ENCODE data around the gene HSPB7.

DNA sequence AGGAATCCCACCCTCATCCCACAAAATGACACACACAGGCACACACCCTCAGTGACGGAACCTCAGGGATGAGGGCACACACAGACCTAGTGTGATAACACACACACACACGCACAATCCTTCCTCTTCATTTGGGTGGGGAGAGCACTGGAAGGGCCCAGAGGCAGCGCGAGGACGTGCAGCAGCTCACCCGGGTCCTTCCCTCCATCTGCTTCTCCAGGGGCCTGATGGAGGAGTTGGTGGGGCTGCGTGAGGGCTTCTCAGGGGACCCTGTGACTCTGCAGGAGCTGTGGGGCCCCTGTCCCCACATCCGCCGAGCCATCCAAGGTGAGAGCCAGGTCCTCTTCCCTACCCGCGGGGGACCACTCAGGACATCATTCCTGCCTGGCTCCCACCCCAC lies 4.5 kb upstream of the HSPB7 start:
- TF ChIP-seq, protein P1, sequence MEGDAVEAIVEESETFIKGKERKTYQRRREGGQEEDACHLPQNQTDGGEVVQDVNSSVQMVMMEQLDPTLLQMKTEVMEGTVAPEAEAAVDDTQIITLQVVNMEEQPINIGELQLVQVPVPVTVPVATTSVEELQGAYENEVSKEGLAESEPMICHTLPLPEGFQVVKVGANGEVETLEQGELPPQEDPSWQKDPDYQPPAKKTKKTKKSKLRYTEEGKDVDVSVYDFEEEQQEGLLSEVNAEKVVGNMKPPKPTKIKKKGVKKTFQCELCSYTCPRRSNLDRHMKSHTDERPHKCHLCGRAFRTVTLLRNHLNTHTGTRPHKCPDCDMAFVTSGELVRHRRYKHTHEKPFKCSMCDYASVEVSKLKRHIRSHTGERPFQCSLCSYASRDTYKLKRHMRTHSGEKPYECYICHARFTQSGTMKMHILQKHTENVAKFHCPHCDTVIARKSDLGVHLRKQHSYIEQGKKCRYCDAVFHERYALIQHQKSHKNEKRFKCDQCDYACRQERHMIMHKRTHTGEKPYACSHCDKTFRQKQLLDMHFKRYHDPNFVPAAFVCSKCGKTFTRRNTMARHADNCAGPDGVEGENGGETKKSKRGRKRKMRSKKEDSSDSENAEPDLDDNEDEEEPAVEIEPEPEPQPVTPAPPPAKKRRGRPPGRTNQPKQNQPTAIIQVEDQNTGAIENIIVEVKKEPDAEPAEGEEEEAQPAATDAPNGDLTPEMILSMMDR (IDR thresholded peaks at IDR 0.05): no peak
- TF ChIP-seq CREB1 (CRISPR knock-in tag; IDR thresholded peaks at IDR 0.05): no peak
- TF ChIP-seq SP1 (CRISPR knock-in tag; conservative IDR thresholded peaks at IDR 0.05): no peak
- TF ChIP-seq, protein P2, sequence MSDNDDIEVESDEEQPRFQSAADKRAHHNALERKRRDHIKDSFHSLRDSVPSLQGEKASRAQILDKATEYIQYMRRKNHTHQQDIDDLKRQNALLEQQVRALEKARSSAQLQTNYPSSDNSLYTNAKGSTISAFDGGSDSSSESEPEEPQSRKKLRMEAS (CRISPR knock-in tag; IDR thresholded peaks at IDR 0.05): no peak
- TF ChIP-seq TEAD4 (CRISPR knock-in tag; IDR thresholded peaks at IDR 0.05): no peak
- TF ChIP-seq, protein P3, sequence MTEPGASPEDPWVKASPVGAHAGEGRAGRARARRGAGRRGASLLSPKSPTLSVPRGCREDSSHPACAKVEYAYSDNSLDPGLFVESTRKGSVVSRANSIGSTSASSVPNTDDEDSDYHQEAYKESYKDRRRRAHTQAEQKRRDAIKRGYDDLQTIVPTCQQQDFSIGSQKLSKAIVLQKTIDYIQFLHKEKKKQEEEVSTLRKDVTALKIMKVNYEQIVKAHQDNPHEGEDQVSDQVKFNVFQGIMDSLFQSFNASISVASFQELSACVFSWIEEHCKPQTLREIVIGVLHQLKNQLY (CRISPR knock-in tag; IDR thresholded peaks at IDR 0.05): no peak
- TF ChIP-seq, protein P4, sequence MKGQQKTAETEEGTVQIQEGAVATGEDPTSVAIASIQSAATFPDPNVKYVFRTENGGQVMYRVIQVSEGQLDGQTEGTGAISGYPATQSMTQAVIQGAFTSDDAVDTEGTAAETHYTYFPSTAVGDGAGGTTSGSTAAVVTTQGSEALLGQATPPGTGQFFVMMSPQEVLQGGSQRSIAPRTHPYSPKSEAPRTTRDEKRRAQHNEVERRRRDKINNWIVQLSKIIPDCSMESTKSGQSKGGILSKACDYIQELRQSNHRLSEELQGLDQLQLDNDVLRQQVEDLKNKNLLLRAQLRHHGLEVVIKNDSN (CRISPR knock-in tag; IDR thresholded peaks at IDR 0.05): no peak
- TF ChIP-seq FOXJ3 (CRISPR knock-in tag; IDR thresholded peaks at IDR 0.05; ENCODE audit: borderline replicate concordance): no peak
- TF ChIP-seq, protein P5, sequence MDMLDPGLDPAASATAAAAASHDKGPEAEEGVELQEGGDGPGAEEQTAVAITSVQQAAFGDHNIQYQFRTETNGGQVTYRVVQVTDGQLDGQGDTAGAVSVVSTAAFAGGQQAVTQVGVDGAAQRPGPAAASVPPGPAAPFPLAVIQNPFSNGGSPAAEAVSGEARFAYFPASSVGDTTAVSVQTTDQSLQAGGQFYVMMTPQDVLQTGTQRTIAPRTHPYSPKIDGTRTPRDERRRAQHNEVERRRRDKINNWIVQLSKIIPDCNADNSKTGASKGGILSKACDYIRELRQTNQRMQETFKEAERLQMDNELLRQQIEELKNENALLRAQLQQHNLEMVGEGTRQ (CRISPR knock-in tag; IDR thresholded peaks at IDR 0.05): no peak
- TF ChIP-seq NR3C1 (CRISPR knock-in tag; conservative IDR thresholded peaks at IDR 0.05; ENCODE audit: low read depth): no peak
- TF ChIP-seq ESRRA (CRISPR knock-in tag; IDR thresholded peaks at IDR 0.05; ENCODE audit: borderline replicate concordance): no peak
- TF ChIP-seq, protein P6, sequence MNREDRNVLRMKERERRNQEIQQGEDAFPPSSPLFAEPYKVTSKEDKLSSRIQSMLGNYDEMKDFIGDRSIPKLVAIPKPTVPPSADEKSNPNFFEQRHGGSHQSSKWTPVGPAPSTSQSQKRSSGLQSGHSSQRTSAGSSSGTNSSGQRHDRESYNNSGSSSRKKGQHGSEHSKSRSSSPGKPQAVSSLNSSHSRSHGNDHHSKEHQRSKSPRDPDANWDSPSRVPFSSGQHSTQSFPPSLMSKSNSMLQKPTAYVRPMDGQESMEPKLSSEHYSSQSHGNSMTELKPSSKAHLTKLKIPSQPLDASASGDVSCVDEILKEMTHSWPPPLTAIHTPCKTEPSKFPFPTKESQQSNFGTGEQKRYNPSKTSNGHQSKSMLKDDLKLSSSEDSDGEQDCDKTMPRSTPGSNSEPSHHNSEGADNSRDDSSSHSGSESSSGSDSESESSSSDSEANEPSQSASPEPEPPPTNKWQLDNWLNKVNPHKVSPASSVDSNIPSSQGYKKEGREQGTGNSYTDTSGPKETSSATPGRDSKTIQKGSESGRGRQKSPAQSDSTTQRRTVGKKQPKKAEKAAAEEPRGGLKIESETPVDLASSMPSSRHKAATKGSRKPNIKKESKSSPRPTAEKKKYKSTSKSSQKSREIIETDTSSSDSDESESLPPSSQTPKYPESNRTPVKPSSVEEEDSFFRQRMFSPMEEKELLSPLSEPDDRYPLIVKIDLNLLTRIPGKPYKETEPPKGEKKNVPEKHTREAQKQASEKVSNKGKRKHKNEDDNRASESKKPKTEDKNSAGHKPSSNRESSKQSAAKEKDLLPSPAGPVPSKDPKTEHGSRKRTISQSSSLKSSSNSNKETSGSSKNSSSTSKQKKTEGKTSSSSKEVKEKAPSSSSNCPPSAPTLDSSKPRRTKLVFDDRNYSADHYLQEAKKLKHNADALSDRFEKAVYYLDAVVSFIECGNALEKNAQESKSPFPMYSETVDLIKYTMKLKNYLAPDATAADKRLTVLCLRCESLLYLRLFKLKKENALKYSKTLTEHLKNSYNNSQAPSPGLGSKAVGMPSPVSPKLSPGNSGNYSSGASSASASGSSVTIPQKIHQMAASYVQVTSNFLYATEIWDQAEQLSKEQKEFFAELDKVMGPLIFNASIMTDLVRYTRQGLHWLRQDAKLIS (CRISPR knock-in tag; IDR thresholded peaks at IDR 0.05; ENCODE audit: borderline replicate concordance): no peak

All from WTC11 (cell line).